ENCODE measurements around the gene UPF2.
"Not testable (repeated sequence)": the region's sequence is repeated elsewhere in the genome, so short reads cannot be mapped to it uniquely, and the experiment has no call there.

Gene UPF2

GRCh38 chr10:12073526-12073925 is 30.9 kb upstream of the UPF2 start:
- no peak overlapping the region for H3K4me3 ChIP-seq (ENCODE audit: control insufficient read depth, low read depth, low read length)

GRCh38 chr10:12071441-12071840 is 28.8 kb upstream of the UPF2 start:
- not testable (repeated sequence) for H3K4me3 ChIP-seq (ENCODE audit: control insufficient read depth, low read depth, low read length)
- peak; percentile 31 for DNase-seq (ENCODE audit: low read depth)

More at GRCh38 chr10:12073526-12073925, 30.9 kb upstream of the UPF2 start:
- DNase-seq (ENCODE audit: low read depth) = no peak
- TF ChIP-seq CTCF (conservative IDR thresholded peaks at IDR 0.05; ENCODE audit: control insufficient read depth, insufficient read depth, low read depth, low read length) = no peak

GRCh38 chr10:12068449-12069269 is 26.1 kb upstream of the UPF2 start, which contains the start of gene DHTKD1:
TSS of gene DHTKD1 (plus strand) at chr10:12068954. CDS start at chr10:12069034, 80 bp downstream.
- TF ChIP-seq CTCF (conservative IDR thresholded peaks at IDR 0.05; ENCODE audit: control insufficient read depth, insufficient read depth, low read depth, low read length) = peak; percentile 32
- peak; percentile 94 for DNase-seq (ENCODE audit: low read depth)
- peak within 1 kb of the TSS; percentile 85 for H3K4me3 ChIP-seq (ENCODE audit: control insufficient read depth, low read depth, low read length)

- peak; percentile 86 for DNase-seq (ENCODE audit: low read depth)
- H3K4me3 ChIP-seq (ENCODE audit: control insufficient read depth, low read depth, low read length) = no peak overlapping the region
- no peak for TF ChIP-seq CTCF (conservative IDR thresholded peaks at IDR 0.05; ENCODE audit: control insufficient read depth, insufficient read depth, low read depth, low read length)
Measured at GRCh38 chr10:12067336-12067735, 24.7 kb upstream of the UPF2 start.

GRCh38 chr10:12063483-12063818 is 20.8 kb upstream of the UPF2 start:
- TF ChIP-seq CTCF (conservative IDR thresholded peaks at IDR 0.05; ENCODE audit: control insufficient read depth, insufficient read depth, low read depth, low read length) = no peak
- no peak overlapping the region for H3K4me3 ChIP-seq (ENCODE audit: control insufficient read depth, low read depth, low read length)
- no peak for DNase-seq (ENCODE audit: low read depth)

GRCh38 chr10:12062754-12063482 is 20.3 kb upstream of the UPF2 start:
- no peak for TF ChIP-seq CTCF (conservative IDR thresholded peaks at IDR 0.05; ENCODE audit: control insufficient read depth, insufficient read depth, low read depth, low read length)
- no peak overlapping the region for H3K4me3 ChIP-seq (ENCODE audit: control insufficient read depth, low read depth, low read length)
- no peak for DNase-seq (ENCODE audit: low read depth)

GRCh38 chr10:12061124-12061523 is 18.5 kb upstream of the UPF2 start:
- H3K4me3 ChIP-seq (ENCODE audit: control insufficient read depth, low read depth, low read length) = no peak overlapping the region
- TF ChIP-seq CTCF (conservative IDR thresholded peaks at IDR 0.05; ENCODE audit: control insufficient read depth, insufficient read depth, low read depth, low read length) = no peak
- DNase-seq (ENCODE audit: low read depth) = no peak
